Measurements from ENCODE around the gene ZBBX.

Gene ZBBX

GRCh38 chr3:167251678-167252077 is 128.4 kb downstream of the ZBBX start:
- no peak overlapping the region for H3K4me2 ChIP-seq (ENCODE audit: low read depth, low read length, poor library complexity, severe bottlenecking)

GRCh38 chr3:167246252-167246651 is 133.8 kb downstream of the ZBBX start:
- no peak overlapping the region for H2AFZ ChIP-seq (ENCODE audit: low read length)

More at GRCh38 chr3:167251678-167252077, 128.4 kb downstream of the ZBBX start:
- H4K20me1 ChIP-seq (ENCODE audit: insufficient read depth, low read length, poor library complexity, severe bottlenecking): no peaks in the 10 kb centered on the region
- no peak overlapping the region for H3K9ac ChIP-seq (ENCODE audit: low read depth, low read length, poor library complexity, severe bottlenecking)
- TF ChIP-seq EZH2phosphoT487 (IDR thresholded peaks at IDR 0.05; ENCODE audit: borderline replicate concordance) (no peak), CTCF (conservative IDR thresholded peaks at IDR 0.05; ENCODE audit: low read length) (no peak)
- no peaks in the 10 kb centered on the region for H3K27me3 ChIP-seq (ENCODE audit: insufficient read depth, low read length, poor library complexity, severe bottlenecking)
- no peaks in the 10 kb centered on the region for H3K36me3 ChIP-seq (ENCODE audit: insufficient read depth, low read length)
- H3K9me3 ChIP-seq (ENCODE audit: insufficient read depth, low read depth, low read length): no peaks in the 10 kb centered on the region; the same call in 1 of the 2 replicates
- H3K79me2 ChIP-seq (ENCODE audit: insufficient read depth, low read length): no peaks in the 10 kb centered on the region
- no peak overlapping the region for H2AFZ ChIP-seq (ENCODE audit: low read length)
- no peak overlapping the region for H3K4me3 ChIP-seq (ENCODE audit: low read length, poor library complexity, severe bottlenecking)
- no peaks in the 10 kb centered on the region for H3K4me1 ChIP-seq (ENCODE audit: insufficient read depth, low read length, poor library complexity, severe bottlenecking)
- no peaks in the 10 kb centered on the region for H3K9me2 ChIP-seq (replicated peaks; ENCODE audit: low read depth, low read length)
- H3F3A ChIP-seq (ENCODE audit: low read depth): no peaks in the 10 kb centered on the region

GRCh38 chr3:167241048-167241845 is 138.8 kb downstream of the ZBBX start:
- H3K9me3 ChIP-seq (ENCODE audit: insufficient read depth, low read depth, low read length): no peaks in the 10 kb centered on the region
- no peak for TF ChIP-seq EZH2phosphoT487 (IDR thresholded peaks at IDR 0.05; ENCODE audit: borderline replicate concordance)
- no peak for TF ChIP-seq CTCF (conservative IDR thresholded peaks at IDR 0.05; ENCODE audit: low read length)
- H3F3A ChIP-seq (ENCODE audit: low read depth): no peaks in the 10 kb centered on the region
- H3K4me3 ChIP-seq (ENCODE audit: low read length, poor library complexity, severe bottlenecking): no peak overlapping the region
- H3K27me3 ChIP-seq (ENCODE audit: insufficient read depth, low read length, poor library complexity, severe bottlenecking): no peaks in the 10 kb centered on the region
- H4K20me1 ChIP-seq (ENCODE audit: insufficient read depth, low read length, poor library complexity, severe bottlenecking): no peaks in the 10 kb centered on the region
- no peak overlapping the region for H3K4me2 ChIP-seq (ENCODE audit: low read depth, low read length, poor library complexity, severe bottlenecking)
- no peak overlapping the region for H2AFZ ChIP-seq (ENCODE audit: low read length)
- H3K4me1 ChIP-seq (ENCODE audit: insufficient read depth, low read length, poor library complexity, severe bottlenecking): no peaks in the 10 kb centered on the region
- H3K9me2 ChIP-seq (replicated peaks; ENCODE audit: low read depth, low read length): no peaks in the 10 kb centered on the region
- H3K9ac ChIP-seq (ENCODE audit: low read depth, low read length, poor library complexity, severe bottlenecking): no peak overlapping the region
- H3K36me3 ChIP-seq (ENCODE audit: insufficient read depth, low read length): no peaks in the 10 kb centered on the region
- no peaks in the 10 kb centered on the region for H3K79me2 ChIP-seq (ENCODE audit: insufficient read depth, low read length)

More at GRCh38 chr3:167246252-167246651, 133.8 kb downstream of the ZBBX start:
- Histone ChIP-seq H3K4me2 (ENCODE audit: low read depth, low read length, poor library complexity, severe bottlenecking) (no peak overlapping the region), H3F3A (ENCODE audit: low read depth) (no peaks in the 10 kb centered on the region), H3K79me2 (ENCODE audit: insufficient read depth, low read length) (no peaks in the 10 kb centered on the region), H3K27me3 (ENCODE audit: insufficient read depth, low read length, poor library complexity, severe bottlenecking) (no peaks in the 10 kb centered on the region), H3K9ac (ENCODE audit: low read depth, low read length, poor library complexity, severe bottlenecking) (no peak overlapping the region), H3K9me3 (ENCODE audit: insufficient read depth, low read depth, low read length) (no peaks in the 10 kb centered on the region; the same call in 1 of the 2 replicates), H3K9me2 (replicated peaks; ENCODE audit: low read depth, low read length) (no peaks in the 10 kb centered on the region), H3K4me3 (ENCODE audit: low read length, poor library complexity, severe bottlenecking) (no peak overlapping the region), H4K20me1 (ENCODE audit: insufficient read depth, low read length, poor library complexity, severe bottlenecking) (no peaks in the 10 kb centered on the region), H3K4me1 (ENCODE audit: insufficient read depth, low read length, poor library complexity, severe bottlenecking) (no peaks in the 10 kb centered on the region), H3K36me3 (ENCODE audit: insufficient read depth, low read length) (no peaks in the 10 kb centered on the region)
- TF ChIP-seq EZH2phosphoT487 (IDR thresholded peaks at IDR 0.05; ENCODE audit: borderline replicate concordance): no peak
- no peak for TF ChIP-seq CTCF (conservative IDR thresholded peaks at IDR 0.05; ENCODE audit: low read length)
